ENCODE data around the gene COL5A2. TPM values are rescaled to one million over a fixed set of nuclear protein-coding genes. Genes with fewer than 3 reads are reported as not detected.

Gene COL5A2
- total RNA-seq, 2 experiments from 2014 or later = 2.6 to 2.7 TPM

DNA sequence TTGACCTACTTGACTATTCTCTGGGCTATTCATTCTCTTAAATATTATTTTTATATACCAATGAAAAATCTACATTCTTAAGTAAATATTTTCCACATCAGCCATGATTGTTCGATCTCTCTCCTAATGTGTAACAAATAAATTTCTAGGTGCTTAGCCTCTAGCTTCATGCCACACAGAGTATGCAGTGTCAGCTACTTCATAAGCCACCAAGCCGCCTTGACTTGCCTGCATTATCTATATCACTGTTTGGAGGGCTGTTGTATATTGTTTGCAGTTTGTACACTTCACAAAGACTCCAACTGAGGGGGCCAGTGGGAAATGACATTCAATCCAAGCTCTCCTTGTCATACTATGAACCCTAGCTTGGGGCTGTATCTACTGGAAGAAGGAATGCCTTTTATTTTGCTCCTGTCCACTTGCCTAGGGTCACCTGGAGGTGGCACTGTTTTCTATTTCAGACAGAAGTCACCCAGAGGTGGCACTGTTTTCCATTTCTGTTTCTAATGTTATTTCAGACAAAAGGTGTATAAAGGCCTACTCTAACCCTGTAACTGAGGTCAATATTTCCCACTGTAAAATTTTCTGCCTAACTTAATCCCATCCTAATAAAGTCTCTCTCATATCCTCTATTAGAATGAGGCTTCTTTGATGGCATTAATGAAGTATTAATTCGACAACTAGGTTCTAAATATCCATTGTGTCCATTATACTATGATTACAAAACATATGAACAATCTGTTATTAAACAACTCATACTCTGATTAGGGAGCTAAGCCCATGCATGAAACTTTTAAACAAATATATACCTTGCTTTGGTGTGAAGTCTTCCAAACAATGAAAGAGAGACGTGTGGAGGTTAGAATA, 36.4 kb downstream of the COL5A2 start:
- ATAC-seq (peak; percentile 85), DNase-seq (peak; percentile 68)
- no peak overlapping the region for H3K4me3 Mint-ChIP-seq
- H3K9me3 Mint-ChIP-seq (ENCODE audit: insufficient read depth) = no peaks in the 10 kb centered on the region
- ChIA-PET CTCF (interaction anchor here (0.6 to 3.1 kb wide), 49 partner anchors 8 to 321 kb away, joined by 3 to 42 read pairs (median 5); partner anchors contain the start of gene COL5A2), POLR2A (no interaction called here)
- H3K36me3 Mint-ChIP-seq (ENCODE audit: low read depth) = no peaks in the 10 kb centered on the region
- no peaks in the 10 kb centered on the region for H3K4me1 Mint-ChIP-seq (ENCODE audit: low read depth)
- H3K27ac Mint-ChIP-seq = no peak overlapping the region
- H3K27me3 Mint-ChIP-seq (ENCODE audit: low read depth) = no peaks in the 10 kb centered on the region

DNA sequence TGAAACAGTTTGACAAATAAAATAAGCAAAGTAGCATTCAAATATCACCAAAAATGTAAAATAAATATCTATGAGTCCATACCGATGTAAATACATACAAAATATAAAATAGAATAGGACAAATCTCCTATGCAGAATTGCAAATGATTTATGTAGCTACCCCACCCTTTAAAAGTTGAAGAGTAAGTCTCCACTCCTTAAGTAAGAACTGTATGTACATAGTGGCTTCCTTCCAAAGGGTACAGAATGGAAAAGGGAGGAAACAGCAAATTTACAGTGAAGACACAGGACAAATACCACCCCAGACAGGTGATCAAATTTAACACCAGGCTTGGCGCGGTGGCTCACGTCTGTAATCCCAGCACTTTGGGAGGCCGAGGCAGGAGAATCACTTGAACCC, 40.8 kb downstream of the COL5A2 start:
- ATAC-seq = no peak
- Mint-ChIP-seq H3K4me3 (no peak overlapping the region), H3K4me1 (ENCODE audit: low read depth) (no peaks in the 10 kb centered on the region), H3K27me3 (ENCODE audit: low read depth) (no peaks in the 10 kb centered on the region), H3K27ac (no peak overlapping the region), H3K36me3 (ENCODE audit: low read depth) (no peaks in the 10 kb centered on the region), H3K9me3 (ENCODE audit: insufficient read depth) (no peaks in the 10 kb centered on the region)
- POLR2A ChIA-PET = no interaction called here
- no peak for DNase-seq
- CTCF ChIA-PET = no interaction called here

DNA sequence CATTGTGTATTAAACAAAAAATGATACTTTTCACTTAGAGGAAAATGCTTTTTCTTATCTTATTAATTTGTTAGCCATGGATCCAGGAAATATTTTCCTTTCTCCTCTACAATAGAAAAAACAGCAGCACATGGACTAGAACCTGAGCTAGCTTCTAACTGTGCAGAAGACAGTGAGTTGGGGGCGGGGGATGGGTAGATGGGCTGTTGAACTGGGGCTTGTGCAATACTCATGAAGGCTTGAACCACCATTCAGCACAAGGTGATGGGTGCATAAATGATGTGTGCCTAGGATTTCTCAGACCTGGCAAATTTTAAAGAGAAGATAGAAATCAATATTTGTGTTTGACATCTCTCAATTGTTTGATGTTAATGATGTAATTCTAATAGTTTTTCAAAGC, 42.0 kb downstream of the COL5A2 start:
- Mint-ChIP-seq H3K4me3 (no peak overlapping the region), H3K4me1 (ENCODE audit: low read depth) (no peaks in the 10 kb centered on the region), H3K36me3 (ENCODE audit: low read depth) (no peaks in the 10 kb centered on the region), H3K27ac (no peak overlapping the region), H3K9me3 (ENCODE audit: insufficient read depth) (no peaks in the 10 kb centered on the region), H3K27me3 (ENCODE audit: low read depth) (no peaks in the 10 kb centered on the region)
- POLR2A ChIA-PET = no interaction called here
- CTCF ChIA-PET = no interaction called here
- DNase-seq = no peak
- no peak for ATAC-seq

DNA sequence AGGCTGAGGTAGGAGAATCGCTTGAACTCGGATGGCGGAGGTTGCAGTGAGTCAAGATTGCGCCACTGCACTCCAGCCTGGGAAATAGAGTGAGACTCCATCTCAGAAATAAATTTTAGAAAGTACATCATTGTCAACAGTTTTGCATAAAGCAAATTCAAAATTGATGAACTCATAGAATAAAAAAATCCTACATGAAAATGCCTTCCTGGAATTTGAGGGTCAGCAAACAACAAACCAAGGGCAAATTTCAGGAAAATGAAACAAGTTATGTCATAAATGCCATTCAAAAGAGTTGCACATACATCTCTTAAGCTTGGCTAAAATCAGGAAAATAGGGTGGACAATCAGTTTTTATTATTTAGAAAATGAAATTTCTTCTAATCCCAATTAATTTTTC, 45.1 kb downstream of the COL5A2 start:
- H3K9me3 Mint-ChIP-seq (ENCODE audit: insufficient read depth) = no peaks in the 10 kb centered on the region
- ChIA-PET CTCF (interaction anchor here (2.1 kb wide), 1 partner anchor 9 kb away, joined by 11 read pairs; no protein-coding TSS in a partner anchor), POLR2A (no interaction called here)
- no peak overlapping the region for H3K27ac Mint-ChIP-seq
- H3K4me1 Mint-ChIP-seq (ENCODE audit: low read depth) = no peaks in the 10 kb centered on the region
- H3K36me3 Mint-ChIP-seq (ENCODE audit: low read depth) = no peaks in the 10 kb centered on the region
- no peaks in the 10 kb centered on the region for H3K27me3 Mint-ChIP-seq (ENCODE audit: low read depth)
- H3K4me3 Mint-ChIP-seq = no peak overlapping the region
- DNase-seq = no peak
- no peak for ATAC-seq

DNA sequence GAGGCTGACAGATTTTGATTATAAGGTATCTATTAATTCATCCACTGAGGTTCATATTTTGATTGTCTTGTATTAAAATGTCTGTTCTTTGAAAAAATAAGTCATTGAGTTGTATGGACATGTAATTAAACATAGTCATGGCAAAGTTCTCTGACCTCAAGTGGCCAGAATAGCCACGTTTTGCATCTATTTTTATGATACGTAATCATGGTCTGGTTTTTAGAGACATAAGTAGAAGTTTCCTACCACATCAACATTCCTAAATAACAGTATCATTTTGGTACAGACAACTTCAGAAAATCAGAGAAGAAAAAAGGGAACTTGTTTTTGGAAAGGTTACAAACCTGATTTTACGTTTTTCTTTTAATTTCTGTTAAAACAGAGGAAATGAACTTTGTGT, 47.6 kb downstream of the COL5A2 start:
- H3K27me3 Mint-ChIP-seq (ENCODE audit: low read depth) = peaks cover under 1% of the 10 kb centered on the region
- H3K4me1 Mint-ChIP-seq (ENCODE audit: low read depth) = no peaks in the 10 kb centered on the region
- CTCF ChIA-PET = interaction anchor here (2.1 kb wide), 1 partner anchor 11 kb away, joined by 14 read pairs; no protein-coding TSS in a partner anchor
- ATAC-seq (no peak), DNase-seq (no peak)
- H3K36me3 Mint-ChIP-seq (ENCODE audit: low read depth) = no peaks in the 10 kb centered on the region
- POLR2A ChIA-PET = no interaction called here
- H3K4me3 Mint-ChIP-seq = no peak overlapping the region
- H3K9me3 Mint-ChIP-seq (ENCODE audit: insufficient read depth) = no peaks in the 10 kb centered on the region
- H3K27ac Mint-ChIP-seq = no peak overlapping the region

DNA sequence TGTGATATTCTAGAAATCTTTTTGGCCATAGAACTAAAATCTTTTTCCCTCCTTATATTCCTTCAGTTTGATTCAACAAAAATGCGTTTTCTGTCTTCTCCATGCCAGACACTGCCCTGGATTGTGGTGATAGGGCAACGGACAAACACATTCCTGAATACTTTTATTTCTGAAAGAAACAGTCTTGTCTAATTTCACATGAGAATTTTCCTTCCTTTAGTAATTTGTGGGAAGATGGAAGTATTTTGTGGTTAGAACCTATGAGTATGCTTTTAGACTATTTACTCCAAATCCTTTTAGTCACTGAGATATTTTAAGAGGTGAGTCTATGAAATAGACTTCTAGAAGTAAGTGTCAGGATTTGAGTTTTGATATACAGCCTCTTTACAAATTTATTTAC, 49.6 kb downstream of the COL5A2 start:
- H3K27me3 Mint-ChIP-seq (ENCODE audit: low read depth) = peaks cover 5% of the 10 kb centered on the region
- CTCF ChIA-PET = interaction anchor here (2.1 kb wide), 1 partner anchor 13 kb away, joined by 14 read pairs; no protein-coding TSS in a partner anchor
- no peak for DNase-seq
- no peaks in the 10 kb centered on the region for H3K9me3 Mint-ChIP-seq (ENCODE audit: insufficient read depth)
- no peaks in the 10 kb centered on the region for H3K36me3 Mint-ChIP-seq (ENCODE audit: low read depth)
- no peaks in the 10 kb centered on the region for H3K4me1 Mint-ChIP-seq (ENCODE audit: low read depth)
- H3K27ac Mint-ChIP-seq = no peak overlapping the region
- no peak for ATAC-seq
- no peak overlapping the region for H3K4me3 Mint-ChIP-seq
- POLR2A ChIA-PET = no interaction called here

DNA sequence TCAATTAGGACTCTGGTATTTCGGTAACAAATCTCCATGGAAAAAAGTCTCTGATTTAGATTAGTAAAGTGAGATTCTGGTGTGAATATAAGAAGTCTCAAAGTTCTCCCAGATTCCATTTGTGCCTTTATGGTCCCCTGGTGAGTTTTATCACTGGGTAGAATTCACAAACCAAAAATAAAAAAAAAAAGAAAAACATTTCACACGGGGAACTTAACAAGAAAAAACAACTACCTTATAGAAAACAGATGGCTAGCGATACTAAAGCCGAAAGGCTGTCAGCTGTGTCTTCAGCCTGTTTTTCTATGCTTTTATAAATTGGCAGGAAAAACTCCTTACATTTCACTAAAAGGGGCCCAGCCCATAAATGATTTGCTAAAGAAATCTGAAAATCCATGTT, 50.6 kb downstream of the COL5A2 start:
- no peaks in the 10 kb centered on the region for H3K4me1 Mint-ChIP-seq (ENCODE audit: low read depth)
- H3K27ac Mint-ChIP-seq = no peak overlapping the region
- CTCF ChIA-PET = interaction anchor here (1.6 kb wide), 1 partner anchor 14 kb away, joined by 6 read pairs; no protein-coding TSS in a partner anchor
- no peaks in the 10 kb centered on the region for H3K9me3 Mint-ChIP-seq (ENCODE audit: insufficient read depth)
- peaks cover 5% of the 10 kb centered on the region for H3K27me3 Mint-ChIP-seq (ENCODE audit: low read depth)
- POLR2A ChIA-PET = no interaction called here
- no peak overlapping the region for H3K4me3 Mint-ChIP-seq
- ATAC-seq (no peak), DNase-seq (no peak)
- H3K36me3 Mint-ChIP-seq (ENCODE audit: low read depth) = no peaks in the 10 kb centered on the region

DNA sequence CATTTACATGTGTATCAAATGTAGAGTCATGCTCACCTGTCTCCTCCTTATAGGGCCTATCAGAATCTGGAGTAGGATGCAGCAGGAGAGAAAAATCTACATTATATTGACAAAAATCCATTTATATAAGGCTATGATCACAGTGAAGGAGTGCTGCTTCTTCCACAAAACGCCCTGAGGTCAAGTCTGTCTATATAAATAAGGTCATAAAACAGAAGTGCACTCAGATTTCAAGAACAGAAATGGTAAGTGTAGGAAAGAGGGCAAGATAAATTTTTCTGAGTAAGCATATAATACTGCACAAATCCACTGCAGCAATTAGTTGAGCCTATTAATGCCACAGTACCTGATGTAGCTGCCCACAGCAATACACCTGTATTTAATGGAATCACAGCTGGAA, 51.8 kb downstream of the COL5A2 start:
- CTCF ChIA-PET = interaction anchor here (2.7 kb wide), 1 partner anchor 15 kb away, joined by 7 read pairs; no protein-coding TSS in a partner anchor
- Mint-ChIP-seq H3K4me3 (no peak overlapping the region), H3K36me3 (ENCODE audit: low read depth) (no peaks in the 10 kb centered on the region), H3K27me3 (ENCODE audit: low read depth) (peaks cover 5% of the 10 kb centered on the region), H3K4me1 (ENCODE audit: low read depth) (no peaks in the 10 kb centered on the region), H3K27ac (no peak overlapping the region), H3K9me3 (ENCODE audit: insufficient read depth) (no peaks in the 10 kb centered on the region)
- POLR2A ChIA-PET = interaction anchor here (0.5 kb wide), 1 partner anchor 27 kb away, joined by 3 read pairs; no protein-coding TSS in a partner anchor
- DNase-seq (no peak), ATAC-seq (no peak)

DNA sequence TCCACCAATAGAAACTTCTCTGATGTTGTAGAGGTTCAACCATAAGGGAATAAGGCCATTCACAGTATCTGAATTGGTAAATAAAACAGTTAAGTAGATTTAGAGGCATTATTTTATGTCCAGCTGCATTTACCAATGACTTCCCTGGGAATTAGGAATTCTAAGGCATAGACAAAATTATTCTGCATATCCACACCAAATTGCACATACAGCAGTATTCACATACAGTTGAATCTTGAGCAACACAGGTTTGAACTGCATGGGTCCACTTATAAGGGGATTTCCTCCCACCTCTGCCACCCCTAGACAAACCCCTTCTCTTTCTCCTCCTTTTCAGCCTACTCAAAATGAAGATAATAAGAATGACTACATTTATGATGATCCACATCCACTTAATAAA, 54.4 kb downstream of the COL5A2 start:
- no peak overlapping the region for H3K4me3 Mint-ChIP-seq
- CTCF ChIA-PET = interaction anchor here (2.7 kb wide), 1 partner anchor 18 kb away, joined by 7 read pairs; no protein-coding TSS in a partner anchor

DNA sequence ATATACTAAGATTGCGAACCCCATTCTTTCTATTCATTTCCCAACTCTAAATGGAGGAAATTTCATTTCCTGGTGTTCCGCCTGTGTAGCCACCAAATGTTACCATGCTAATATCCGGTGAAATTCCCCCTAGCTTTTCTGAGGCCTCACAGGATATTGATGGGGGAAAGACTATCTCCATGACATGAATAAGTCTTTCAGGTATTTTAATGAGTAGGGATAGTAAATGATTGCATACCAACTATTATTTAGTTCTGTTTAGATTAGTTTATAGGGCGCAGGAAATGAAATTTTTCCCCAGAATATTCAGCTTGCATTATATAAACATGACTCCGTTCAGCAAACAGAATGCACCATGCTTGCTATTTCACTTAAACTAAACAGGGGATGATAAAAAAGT, 55.4 kb downstream of the COL5A2 start:
- Mint-ChIP-seq H3K27ac (no peak overlapping the region), H3K4me3 (no peak overlapping the region), H3K27me3 (ENCODE audit: low read depth) (peaks cover 5% of the 10 kb centered on the region), H3K36me3 (ENCODE audit: low read depth) (no peaks in the 10 kb centered on the region), H3K9me3 (ENCODE audit: insufficient read depth) (no peaks in the 10 kb centered on the region), H3K4me1 (ENCODE audit: low read depth) (no peaks in the 10 kb centered on the region)
- POLR2A ChIA-PET = no interaction called here
- ATAC-seq (no peak), DNase-seq (no peak)
- CTCF ChIA-PET = no interaction called here

More for the DNA sequence above, 54.4 kb downstream of the COL5A2 start:
- Mint-ChIP-seq H3K27ac (no peak overlapping the region), H3K27me3 (ENCODE audit: low read depth) (peaks cover 5% of the 10 kb centered on the region), H3K36me3 (ENCODE audit: low read depth) (no peaks in the 10 kb centered on the region), H3K9me3 (ENCODE audit: insufficient read depth) (no peaks in the 10 kb centered on the region), H3K4me1 (ENCODE audit: low read depth) (no peaks in the 10 kb centered on the region)
- DNase-seq (no peak), ATAC-seq (no peak)
- POLR2A ChIA-PET = no interaction called here

DNA sequence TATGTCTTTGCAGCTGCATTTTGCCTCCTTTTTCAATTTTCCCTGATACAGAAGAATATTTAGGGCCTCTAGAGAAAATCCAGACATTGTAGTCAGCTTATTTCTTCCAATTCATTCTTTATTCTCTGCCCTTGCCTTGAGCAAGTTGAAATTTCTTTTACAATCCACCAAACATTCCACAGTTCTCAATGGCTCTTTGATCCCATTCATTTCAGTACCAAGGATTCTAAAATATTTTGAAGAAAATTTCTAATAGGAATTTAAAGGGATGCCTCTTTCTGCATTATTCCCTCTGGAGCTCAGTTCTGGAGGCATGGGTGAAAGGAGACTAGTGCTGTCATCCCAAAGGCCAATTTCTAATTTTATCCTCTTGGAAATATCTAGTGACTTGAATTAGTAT, 61.2 kb downstream of the COL5A2 start:
- Mint-ChIP-seq H3K36me3 (ENCODE audit: low read depth) (no peaks in the 10 kb centered on the region), H3K9me3 (ENCODE audit: insufficient read depth) (no peaks in the 10 kb centered on the region), H3K27me3 (ENCODE audit: low read depth) (no peaks in the 10 kb centered on the region), H3K4me1 (ENCODE audit: low read depth) (no peaks in the 10 kb centered on the region), H3K27ac (no peak overlapping the region), H3K4me3 (no peak overlapping the region)
- no peak for DNase-seq
- ChIA-PET CTCF (interaction anchor here (1.2 kb wide), 1 partner anchor 25 kb away, joined by 7 read pairs; no protein-coding TSS in a partner anchor), POLR2A (no interaction called here)
- no peak for ATAC-seq

DNA sequence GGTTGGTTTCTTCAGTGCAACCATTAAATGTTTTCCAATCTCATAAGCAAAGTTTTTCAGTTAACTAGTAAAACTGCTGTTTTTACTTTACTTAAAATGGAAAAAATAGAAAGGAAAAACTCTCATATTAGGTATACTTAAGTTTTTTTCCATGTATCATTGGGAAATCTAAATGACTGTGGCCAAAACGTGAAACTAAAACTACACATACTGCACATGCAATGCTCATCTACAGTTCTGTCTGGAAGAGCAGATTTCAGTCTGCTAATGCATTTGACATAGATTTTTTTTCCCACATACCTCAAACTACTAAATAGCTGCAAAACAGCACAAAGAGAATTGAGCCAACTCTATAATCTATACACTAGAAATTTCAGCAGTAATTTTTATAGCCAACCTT, 62.6 kb downstream of the COL5A2 start:
- Mint-ChIP-seq H3K9me3 (ENCODE audit: insufficient read depth) (no peaks in the 10 kb centered on the region), H3K27ac (no peak overlapping the region), H3K27me3 (ENCODE audit: low read depth) (no peaks in the 10 kb centered on the region), H3K4me3 (no peak overlapping the region), H3K36me3 (ENCODE audit: low read depth) (no peaks in the 10 kb centered on the region), H3K4me1 (ENCODE audit: low read depth) (no peaks in the 10 kb centered on the region)
- ATAC-seq (no peak), DNase-seq (no peak)
- ChIA-PET POLR2A (no interaction called here), CTCF (interaction anchor here (0.9 to 2.3 kb wide), 3 partner anchors 23 to 171 kb away, joined by 3 to 7 read pairs (median 7); no protein-coding TSS in a partner anchor)

Data from activated CD8-positive, alpha-beta T cell treated with anti-CD3 and anti-CD28 coated beads, Interleukin-2, amount 10 ng/mL, durations not matched to agents 7 days and 5 days (primary cell).